NCI-H146 treated with DMSO at 0.1 percent for 48 hours (cell line): Measurements from ENCODE around the gene WDR77.

Source experiments
- DNase-seq: peaks from one replicate; lab custom pipeline; 2025; ENCODE audit not compliant: unreplicated experiment; lab: John Stamatoyannopoulos, UW

The WDR77 gene

DNA sequence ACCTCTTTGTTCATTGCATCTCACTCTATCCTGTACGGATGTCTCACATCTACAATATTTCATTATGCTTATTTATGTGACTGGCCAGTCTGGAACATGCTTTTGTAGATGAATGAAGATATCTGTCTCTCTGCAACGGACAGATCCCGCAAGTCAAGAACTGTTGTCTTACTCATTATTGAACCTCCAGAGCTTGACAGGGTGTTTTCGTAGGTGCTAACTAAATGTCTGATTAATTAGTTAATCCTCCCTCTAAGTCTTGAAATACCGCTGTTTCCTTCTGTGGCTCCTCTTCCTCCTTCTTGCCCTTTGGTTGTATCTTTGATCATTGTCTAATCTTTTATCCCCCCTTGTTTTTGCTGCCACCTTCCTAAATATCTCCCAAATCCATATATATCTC is 21.5 kb upstream of the WDR77 start:
- DNase-seq = no peak

DNA sequence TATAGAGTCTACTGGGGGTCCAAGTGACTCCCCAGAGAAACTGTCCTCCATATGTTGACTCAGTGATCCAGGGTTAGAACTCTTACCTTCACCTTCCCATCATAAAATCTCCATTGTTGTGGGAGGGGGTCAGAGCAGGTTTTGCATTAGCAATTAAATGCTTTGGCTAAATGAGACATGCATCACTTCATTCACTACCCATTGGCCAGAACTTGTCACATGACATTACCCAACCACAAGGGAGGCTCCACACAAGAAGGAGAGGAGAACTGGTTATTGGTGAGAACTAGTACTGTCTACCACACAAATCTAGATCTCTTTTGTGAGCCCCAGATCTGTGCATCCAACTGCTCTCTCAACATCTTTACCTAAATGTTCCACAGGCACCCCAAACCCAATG is 20.5 kb upstream of the WDR77 start:
- DNase-seq = no peak

DNA sequence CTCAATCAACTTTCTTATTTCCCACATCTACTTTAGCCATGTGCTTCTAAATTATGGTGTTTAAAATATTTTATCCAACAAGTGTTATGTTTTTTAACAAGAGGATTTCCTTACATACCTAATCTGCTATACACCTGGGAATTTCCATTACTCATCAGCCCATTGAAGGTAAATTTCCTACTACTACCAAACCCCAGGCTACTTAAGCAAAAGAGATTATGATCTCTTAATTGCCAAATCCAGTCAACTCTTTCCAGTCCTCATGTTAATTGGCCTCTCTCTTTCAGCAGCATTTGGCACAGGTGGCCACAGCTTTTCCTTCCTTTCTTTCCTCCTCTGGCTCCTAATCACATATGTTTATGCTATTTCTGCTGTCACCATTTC is 19.7 kb upstream of the WDR77 start:
- no peak for DNase-seq

DNA sequence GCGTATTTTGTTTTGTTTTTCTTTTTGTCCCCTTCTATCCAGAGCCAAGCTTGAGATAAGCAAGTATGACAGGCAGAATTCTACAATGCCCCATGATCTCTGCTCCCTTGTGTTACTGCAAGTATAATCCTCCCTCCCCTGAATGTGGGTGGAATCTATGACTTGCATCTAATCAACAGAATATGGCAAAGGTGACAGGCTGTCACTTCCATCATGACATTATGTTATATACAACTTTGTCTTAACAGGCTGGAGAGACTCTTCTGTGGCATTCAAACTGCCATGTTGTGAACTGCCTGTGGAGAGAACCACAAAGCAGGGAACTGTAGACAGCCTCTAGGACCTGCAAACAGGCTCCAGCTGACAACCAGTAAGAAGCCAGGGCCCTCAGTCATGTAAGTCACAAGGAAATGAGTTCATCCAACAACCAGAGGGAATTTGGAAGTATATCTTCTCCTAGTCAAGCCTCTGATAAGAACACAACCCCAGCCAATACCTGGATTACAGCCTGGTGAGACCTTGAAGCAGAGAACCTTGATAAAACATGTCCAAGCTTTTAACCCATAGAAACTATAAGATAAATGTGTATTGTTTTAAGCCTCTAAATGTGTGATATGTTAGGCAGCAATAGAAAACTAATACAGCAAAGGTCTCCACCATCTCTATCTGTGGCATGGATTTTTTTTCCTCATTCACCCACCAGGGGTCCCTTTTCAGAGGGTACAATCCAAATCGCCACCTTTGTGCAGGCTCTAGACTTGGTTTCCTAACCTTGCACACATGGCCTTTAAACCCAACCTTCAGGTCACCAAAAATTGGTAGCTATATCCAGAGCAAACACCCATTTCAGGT is 19.0 kb upstream of the WDR77 start:
- DNase-seq = no peak

DNA sequence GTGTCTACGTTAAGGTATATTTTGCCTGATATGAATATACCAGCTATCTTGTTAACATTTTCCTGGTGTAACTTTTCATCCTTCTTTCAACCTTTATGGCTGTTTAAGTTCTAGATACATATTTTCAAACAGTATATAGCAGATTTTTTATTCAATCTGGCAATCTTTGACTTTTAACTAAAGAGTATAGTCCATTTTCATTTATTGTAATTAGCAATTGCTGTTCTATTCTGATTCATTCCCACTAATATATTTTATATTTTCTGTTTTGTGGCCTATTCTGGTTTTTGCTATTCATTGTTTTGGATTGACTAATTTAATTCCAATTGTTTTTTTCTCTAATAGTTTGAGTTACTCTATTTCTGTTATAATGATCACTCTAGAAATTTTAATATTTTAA is 17.4 kb upstream of the WDR77 start:
- no peak for DNase-seq

DNA sequence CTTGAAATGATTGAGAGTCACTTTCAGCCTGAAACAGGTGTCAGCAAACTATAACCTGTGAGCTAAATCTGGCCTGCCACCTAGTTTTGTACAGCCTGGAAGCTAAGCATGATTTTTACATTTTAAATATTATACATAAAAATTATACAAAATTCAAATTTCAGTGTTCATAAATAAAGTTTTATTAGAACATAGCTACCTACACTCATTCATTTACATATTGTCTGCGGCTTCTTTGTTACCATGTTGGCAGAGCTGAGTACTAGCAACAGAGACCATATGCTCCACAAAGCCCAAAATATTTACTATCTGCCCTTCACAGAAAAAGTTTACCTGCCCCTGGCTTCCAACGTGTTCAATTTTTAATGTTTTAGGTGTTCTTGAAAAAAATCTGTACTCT is 16.7 kb upstream of the WDR77 start:
- no peak for DNase-seq

DNA sequence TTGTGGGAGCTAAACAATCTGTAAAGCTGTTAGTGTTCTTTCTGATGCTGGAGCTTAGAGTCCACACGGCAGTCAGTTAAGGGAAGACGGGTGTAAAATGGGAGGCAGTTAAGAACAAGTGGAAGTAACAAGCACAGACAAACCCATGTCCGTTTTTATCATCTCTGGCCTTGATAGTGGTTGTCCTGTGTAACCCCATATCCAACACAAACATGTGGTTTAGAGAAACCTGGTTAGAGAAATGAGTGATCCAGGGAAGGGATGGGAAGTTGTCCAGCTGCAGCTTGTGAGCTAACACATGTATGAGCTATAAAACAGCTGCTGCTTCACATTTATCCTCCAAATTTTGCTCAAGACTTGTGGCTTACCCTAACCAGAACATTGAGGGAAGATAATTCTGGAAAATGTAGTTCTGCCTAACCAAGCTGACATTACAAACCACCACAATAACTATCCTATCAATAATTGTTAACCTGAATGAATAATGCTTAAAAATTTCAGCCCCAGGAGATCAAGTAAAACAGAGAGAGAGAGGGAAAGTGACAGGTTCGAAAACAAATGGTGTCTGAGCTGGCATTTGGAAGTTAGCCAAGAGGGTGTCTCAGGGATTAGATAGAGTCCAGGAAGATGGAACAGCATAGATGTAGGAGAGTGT is 14.1 kb upstream of the WDR77 start:
- no peak for DNase-seq

DNA sequence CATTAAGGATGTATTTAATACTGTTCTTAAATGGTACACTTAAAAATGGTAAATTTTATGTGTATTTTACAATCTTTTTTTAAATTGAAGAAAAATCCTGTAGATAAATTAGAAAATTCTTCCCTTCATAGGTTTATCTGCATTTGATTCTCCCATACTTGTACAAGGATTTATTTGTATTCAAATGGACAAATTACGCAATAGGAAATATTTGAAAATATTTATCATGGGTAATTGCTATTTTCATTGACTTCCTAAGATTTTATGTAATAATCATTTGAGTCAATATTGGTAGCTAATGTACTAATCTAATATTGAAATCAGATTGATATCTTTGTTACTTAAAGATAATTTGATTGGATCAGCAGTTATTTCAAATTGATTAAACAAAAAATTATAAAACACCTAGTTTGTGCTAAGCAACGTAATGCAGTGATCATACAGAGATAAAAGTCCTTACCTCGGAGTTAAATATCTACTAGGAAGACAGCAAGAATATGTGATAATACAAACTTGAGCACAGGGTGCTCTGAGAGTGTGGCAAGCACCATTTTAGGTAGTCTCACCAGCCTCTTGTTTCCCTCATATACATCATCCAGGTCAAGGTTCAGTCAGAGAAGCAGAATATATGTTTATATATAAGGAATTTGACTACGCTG is 13.4 kb upstream of the WDR77 start:
- DNase-seq = no peak

DNA sequence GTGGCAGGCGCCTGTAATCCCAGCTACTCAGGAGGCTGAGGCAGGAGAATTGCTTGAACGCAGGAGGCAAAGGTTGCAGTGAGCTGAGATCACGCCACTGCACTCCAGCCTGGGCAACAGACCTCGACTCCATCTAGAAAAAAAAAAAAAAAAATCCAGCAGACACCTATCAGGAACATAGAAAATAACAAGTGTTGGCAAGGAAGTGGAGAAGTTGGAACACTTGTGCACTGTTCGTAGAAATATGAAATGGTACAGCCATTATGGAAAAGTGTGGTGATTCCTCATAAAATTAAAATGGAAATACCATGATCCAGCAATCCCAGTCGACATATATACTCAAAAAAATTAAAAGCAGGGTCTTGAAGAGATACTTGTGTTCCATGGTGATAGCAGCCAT is 12.7 kb upstream of the WDR77 start:
- no peak for DNase-seq

DNA sequence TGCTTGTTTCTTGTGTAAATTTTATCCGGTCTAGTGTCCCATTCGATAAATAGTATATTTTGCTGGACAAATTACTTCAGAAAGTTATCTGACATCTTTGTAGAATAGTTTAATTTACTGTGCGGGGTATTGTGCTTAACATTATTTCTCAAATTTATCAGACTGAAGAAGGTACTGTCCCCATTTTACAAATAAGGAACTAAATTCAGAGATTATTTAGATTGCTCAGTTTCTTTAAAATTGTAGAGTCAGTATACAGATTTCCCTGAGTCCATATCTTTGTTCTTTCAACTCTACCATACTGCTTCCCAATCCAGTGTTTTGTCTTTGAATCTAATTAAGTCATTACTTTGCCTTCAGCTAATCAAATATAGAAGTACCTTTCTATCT is 6.6 kb upstream of the WDR77 start:
- DNase-seq = no peak

DNA sequence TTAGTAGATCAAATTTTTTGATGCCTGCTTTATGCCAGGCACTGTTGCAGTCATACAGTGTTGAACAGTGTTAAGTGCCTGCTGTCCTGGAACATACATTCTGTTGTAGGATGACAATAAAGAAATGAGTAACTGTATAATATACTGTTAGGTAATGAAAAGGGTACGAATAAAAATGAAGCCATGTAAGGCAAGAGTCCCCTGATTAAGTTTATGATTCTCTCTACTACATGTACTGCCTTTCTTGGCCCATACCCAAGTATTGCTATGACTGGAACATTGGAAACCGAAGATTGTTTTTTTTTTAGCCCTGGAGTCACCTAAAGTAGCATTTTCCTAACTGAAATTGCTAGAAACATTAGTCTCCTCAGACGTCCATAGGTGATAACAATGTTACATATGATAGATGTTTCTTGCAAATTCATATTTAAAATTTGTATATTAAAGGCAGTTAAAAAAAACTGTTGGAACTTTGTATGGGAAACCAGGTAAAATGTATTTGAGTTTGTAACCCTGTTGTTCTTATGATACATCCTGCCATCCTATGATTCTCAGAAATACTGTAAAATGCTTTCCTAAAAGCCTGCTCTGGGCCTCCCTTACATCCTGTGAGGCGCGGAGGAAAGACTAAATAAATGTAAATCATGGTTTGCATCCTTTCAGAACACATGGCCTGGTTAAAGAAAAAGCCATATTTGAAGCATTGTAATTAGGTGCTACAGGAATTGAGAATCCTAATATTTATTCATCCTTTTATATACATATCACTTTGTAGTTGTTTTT is 6.0 kb upstream of the WDR77 start:
- DNase-seq = no peak

DNA sequence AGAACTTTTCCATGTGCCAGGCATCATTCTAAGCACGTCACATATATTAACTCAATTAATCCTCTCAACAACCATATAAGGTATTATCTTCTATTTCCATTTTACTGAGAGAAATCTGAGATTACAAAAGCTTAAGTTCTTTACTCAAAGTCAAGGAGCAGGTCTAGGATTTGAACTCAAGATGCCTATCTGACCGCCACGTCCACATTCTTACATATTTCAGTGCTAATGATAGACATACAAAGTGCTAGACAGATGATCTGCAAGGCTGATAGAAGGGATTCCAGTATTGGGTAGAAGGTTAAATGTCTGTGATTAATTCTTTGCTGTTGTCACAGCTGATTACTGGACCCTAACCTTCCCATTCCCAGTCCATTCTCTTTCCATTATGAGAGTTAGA is 4.7 kb upstream of the WDR77 start:
- DNase-seq = no peak

DNA sequence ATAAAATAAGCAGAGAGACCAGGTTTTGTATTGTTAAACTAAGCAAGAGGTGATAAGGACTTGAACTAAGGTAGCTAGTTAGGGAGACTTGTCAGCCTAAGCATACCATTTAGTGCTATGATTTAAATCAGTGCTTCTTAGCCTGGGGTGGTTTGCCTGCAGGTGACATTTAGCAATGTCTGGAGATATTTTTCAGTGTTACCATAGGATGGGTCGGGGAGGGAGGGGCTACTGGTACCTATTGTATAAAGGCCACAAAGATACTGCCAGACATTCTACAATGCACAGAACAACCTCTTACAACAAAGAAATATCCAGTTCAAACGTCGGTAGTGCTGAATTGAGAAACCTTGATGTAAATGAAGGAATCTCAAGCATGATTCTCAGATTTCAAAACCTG is 3.5 kb upstream of the WDR77 start:
- DNase-seq = no peak

DNA sequence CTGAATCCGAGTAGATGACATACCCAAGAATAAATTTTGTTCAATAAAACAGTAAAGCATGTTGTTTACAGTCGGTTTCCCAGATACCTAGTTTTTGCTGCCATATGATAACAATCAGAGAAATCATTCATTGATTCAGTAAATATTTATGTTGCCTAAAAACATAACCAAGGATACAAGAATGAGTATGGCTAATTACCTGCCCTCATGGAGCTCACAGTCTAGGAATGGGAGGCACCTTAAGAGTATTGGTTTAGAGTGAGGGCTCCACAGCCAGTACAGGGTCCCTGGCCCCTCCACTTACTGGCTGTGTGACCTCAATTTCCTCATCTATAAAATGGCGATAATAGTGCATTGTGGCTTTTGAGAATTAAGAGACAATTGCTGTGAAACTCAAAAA is 1.1 kb upstream of the WDR77 start:
- no peak for DNase-seq

DNA sequence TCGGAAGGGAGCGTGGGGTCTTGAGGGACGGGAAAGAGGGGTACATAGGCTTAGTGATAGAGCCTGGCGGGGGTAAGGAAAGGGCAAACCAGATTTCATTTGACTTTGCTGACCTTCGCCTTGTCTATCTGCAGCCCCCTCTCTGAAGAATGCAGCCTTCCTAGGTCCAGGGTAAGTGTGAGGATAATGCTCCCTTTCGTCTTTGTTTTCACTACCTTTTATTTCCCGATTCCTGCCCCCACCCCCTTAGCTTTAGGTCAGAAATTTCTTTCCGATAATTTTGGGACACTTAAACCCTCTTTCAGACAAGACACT is 604 bp upstream of the WDR77 start:
- DNase-seq = no peak

DNA sequence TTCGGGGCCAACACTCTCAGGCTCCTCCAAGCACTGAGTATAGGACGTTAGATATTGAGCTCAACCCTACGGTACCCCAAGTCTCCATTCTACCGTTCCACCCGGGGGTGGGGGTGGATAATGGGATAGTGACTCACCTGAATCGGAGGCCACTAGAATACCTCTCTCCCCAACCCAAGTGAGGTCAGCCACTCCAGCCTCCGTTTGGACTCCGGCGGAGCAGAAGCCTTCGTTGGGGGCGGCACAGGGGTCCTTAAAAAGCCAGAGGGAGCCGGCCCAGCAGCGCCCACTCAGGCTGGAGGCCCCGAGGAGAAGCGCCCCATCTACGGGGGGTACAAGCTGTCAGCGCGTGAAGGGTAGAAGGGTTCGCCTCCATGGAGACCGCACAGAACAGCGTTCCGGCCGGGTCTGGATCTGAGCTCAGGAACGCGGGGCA is 556 bp downstream of the WDR77 start:
- no peak for DNase-seq

DNA sequence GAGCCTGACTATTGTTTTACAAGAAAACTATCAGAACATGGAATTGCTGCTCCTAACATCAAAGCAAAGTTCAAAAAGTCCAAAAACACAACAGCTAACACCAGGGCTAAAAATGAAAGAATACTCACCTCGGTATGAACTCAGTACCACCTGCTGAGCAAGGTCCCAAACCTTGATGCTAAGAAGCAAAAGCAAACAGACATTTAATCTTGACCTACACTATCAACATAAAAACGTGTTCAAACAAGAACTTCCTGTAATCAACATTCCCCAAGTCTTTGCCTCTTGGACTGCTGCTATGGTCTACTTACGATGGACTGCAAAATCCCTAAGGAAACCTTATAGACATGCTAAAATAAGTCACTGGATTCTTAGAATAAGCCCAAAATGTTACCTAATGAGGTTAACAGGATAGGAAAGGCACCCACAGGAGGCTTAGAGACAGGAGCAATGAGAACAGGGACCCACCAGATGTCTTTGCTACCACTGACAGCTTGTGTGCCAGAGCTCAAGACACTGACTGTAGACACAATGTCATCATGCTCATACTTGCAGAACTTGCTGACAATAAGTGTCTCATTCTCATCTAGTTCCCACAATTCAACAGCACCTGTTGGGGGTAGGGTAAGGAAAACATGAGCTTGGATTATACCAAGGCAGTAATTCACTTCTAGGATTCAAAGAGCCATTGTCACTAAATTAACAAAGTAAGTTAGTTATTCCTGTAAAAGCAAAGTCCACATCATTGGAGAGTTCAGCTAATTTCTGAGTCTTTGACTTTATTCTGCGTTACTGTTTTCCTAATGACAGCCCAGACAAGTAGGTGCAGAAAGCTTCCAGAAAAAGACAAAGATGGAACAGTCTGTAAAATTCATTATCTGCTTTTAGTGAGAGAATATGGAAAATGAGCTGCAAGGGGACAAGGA is 1.8 kb downstream of the WDR77 start:
- DNase-seq = no peak

DNA sequence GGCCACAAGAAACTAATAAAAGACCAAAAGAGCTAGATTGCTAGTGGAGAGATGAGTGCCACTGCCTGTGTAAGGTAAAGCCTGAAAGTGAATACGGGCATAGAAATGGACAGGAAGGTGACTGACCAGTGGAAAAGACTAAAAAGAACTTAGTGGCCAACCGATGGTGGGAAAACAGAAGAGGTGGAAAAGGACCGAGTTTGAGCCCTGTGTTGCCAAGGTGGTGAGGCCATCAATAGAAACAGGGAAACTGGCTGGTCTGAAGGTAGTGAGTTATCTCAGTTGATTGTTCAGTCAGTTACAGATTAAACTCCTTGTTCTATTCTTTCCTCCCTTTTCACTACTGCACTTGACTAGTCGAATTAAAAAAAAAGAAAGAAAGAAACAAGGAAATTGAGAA is 2.5 kb downstream of the WDR77 start:
- DNase-seq = no peak

DNA sequence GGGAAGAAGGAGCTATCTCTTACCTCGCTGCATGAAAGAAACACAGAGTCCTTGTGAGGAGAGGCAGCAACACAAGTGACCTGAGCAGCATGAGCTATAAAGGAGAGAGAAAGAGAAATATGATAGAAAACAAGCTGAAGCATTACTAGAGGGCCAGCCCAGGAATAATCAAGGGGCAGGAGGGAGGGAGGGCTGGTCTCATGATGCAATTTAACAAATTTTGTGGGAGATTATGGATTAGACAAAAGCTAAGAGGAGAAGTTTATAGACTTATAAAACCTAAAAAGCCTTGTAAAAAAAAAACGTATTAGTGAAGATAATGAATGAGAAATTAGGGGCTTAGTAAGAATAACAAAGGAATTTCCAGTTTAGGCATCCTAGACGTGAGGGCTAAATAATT is 5.0 kb downstream of the WDR77 start:
- no peak for DNase-seq

DNA sequence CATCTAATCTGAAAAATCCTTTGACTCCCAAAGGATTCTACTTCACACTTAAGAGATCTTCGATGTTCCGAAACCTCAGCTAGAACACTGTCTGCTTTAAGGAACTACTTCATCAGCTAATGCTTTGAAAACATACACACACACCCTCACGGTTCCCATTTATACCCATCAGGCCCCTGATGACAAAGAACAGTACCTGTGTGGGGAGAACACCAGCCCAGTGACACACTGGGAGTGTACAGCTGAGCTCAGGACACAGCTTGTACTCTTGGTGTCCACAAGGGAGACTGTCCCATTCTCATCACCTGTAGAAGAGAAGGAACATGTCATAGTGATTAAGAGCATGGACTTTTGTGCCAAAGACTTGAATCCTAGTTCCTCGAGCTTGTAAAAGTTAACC is 6.6 kb downstream of the WDR77 start:
- DNase-seq = no peak
